ENCODE measurements around the gene LRRC23. TPM values are rescaled to one million over a fixed set of nuclear protein-coding genes. Genes with fewer than 3 reads are reported as not detected.
"Not testable (repeated sequence)": the region's sequence is repeated elsewhere in the genome, so short reads cannot be mapped to it uniquely, and the experiment has no call there.

LRRC23 gene
- total RNA-seq, 4 donors from 2014 or later = 4.3 to 15.8 (median 8.5) TPM

GRCh38 chr12:6866920-6867412, 37.7 kb upstream of the LRRC23 start:
- Histone ChIP-seq H3K36me3 (peaks cover 59% of the 10 kb centered on the region), H3K9me3 (no peaks in the 10 kb centered on the region), H3K4me3 (peak overlapping the region; percentile 97), H3K27ac (peak overlapping the region; percentile 94), H3K27me3 (no peaks in the 10 kb centered on the region), H3K4me1 (peaks cover 46% of the 10 kb centered on the region)
- peak; percentile 91 to 95 for DNase-seq (ENCODE audit: low spot score in 2 of 2)
- WGBS = 0% methylated on average over 6 of the region's 33 CpGs
- TF ChIP-seq POLR2A (IDR thresholded peaks at IDR 0.05) (no peak), CTCF (IDR thresholded peaks at IDR 0.05) (no peak), POLR2AphosphoS5 (IDR thresholded peaks at IDR 0.05) (no peak), EP300 (IDR thresholded peaks at IDR 0.05) (no peak)

DNA sequence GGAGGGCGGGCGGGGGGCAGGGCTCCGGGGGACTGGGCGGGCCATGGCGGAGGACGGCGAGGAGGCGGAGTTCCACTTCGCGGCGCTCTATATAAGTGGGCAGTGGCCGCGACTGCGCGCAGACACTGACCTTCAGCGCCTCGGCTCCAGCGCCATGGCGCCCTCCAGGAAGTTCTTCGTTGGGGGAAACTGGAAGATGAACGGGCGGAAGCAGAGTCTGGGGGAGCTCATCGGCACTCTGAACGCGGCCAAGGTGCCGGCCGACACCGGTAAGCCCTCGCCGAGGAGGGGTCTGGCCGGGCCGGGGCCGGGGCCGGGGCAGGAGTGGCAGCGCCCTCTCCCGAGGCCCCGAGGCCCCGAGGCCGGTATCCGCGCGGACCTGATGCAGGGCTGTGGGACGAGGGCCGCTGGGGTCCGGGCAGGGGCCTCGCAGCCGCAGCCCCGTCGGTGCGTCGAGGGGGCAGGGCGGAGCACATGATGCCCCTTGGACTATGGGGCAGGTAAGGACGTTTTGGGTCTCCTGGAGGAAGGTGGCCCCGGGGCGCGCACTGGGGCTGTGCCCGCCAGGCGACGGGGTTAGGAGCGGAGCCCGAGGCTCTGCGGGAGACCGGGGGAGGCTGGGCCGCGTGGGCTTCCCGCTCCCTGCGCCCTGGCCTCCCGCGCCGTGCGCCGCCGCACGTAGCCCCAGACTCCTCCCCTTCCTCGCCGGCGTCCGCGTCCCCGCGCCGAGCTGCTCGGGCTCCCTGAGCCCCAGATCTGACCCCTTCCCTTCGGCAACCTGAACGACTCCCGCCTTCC, 37.0 kb upstream of the LRRC23 start, which contains the start of gene TPI1:
Gene TPI1 (plus strand): TSS at position 119 of the 798 bp plus-strand sequence. CDS start 36 bp downstream, at position 155.
- peaks cover 52% of the 10 kb centered on the region for H3K4me1 ChIP-seq
- no peak for DNase-seq (ENCODE audit: low spot score in 2 of 2)
- H3K9me3 ChIP-seq = no peaks in the 10 kb centered on the region
- peak; percentile 75 to 87 (median 81) for TF ChIP-seq POLR2AphosphoS5 (IDR thresholded peaks at IDR 0.05)
- no peak for TF ChIP-seq EP300 (IDR thresholded peaks at IDR 0.05)
- peak; percentile 83 to 95 for TF ChIP-seq POLR2A (IDR thresholded peaks at IDR 0.05)
- 0% methylated on average over 5 of the region's 86 CpGs for WGBS
- peaks cover 53% of the 10 kb centered on the region for H3K36me3 ChIP-seq
- no peaks in the 10 kb centered on the region for H3K27me3 ChIP-seq
- H3K27ac ChIP-seq = peak within 1 kb of the TSS; percentile 94
- H3K4me3 ChIP-seq = peak within 1 kb of the TSS; percentile 97

GRCh38 chr12:6868211-6869048, 36.2 kb upstream of the LRRC23 start:
- WGBS = 13% methylated on average over 17 of the region's 22 CpGs
- Histone ChIP-seq H3K9me3 (no peaks in the 10 kb centered on the region), H3K36me3 (peaks cover 45% of the 10 kb centered on the region), H3K27me3 (no peaks in the 10 kb centered on the region), H3K4me3 (peak overlapping the region; percentile 97), H3K27ac (peak overlapping the region; percentile 94), H3K4me1 (peaks cover 55% of the 10 kb centered on the region)
- no peak for TF ChIP-seq POLR2A (IDR thresholded peaks at IDR 0.05)
- TF ChIP-seq EP300 (IDR thresholded peaks at IDR 0.05) = no peak
- no peak for TF ChIP-seq POLR2AphosphoS5 (IDR thresholded peaks at IDR 0.05)
- no peak for TF ChIP-seq CTCF (IDR thresholded peaks at IDR 0.05)
- DNase-seq (ENCODE audit: low spot score in 2 of 2) = no peak

DNA sequence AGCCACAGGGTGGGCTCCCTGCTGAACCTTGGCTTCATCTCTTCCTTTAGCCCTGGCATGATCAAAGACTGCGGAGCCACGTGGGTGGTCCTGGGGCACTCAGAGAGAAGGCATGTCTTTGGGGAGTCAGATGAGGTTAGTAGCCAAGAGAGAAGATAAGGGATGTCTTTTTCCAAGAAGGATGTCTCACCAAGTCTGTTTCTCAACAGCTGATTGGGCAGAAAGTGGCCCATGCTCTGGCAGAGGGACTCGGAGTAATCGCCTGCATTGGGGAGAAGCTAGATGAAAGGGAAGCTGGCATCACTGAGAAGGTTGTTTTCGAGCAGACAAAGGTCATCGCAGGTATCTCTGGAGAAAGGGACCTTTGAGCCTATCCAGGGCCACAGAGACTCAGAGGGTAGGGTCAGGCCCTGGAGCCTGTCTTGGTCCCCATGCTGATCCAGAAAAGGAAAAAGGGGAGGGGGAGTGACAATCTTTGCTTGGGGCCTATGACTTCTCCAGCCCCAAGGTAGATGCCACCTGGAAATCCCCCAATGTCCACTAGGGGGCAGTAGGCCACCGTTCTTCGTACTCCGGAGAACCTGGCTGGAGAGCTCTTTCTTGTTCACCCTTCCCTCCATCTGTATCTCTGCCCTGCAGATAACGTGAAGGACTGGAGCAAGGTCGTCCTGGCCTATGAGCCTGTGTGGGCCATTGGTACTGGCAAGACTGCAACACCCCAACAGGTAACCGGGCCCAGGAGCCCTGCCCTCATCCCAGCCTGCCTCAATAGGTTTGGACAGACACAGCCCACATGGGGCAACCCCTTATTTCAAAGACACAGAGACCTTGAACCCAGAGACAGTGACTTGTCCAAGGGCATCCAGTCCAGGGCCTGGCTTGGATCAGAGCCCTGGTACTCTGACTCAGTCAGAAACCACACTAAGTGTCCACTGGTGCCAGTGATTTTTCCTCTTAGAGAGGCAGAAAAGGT, 35.3 kb upstream of the LRRC23 start:
- 29% methylated on average over 10 of the region's 12 CpGs for WGBS
- peak overlapping the region; percentile 97 for H3K4me3 ChIP-seq
- H3K27ac ChIP-seq = no peak overlapping the region
- TF ChIP-seq POLR2A (IDR thresholded peaks at IDR 0.05) (no peak), CTCF (IDR thresholded peaks at IDR 0.05) (peak; percentile 82 to 89)
- H3K9me3 ChIP-seq = no peaks in the 10 kb centered on the region
- peaks cover 36% of the 10 kb centered on the region for H3K36me3 ChIP-seq
- peaks cover 64% of the 10 kb centered on the region for H3K4me1 ChIP-seq
- no peaks in the 10 kb centered on the region for H3K27me3 ChIP-seq
- DNase-seq (ENCODE audit: low spot score in 2 of 2) = peak in 1 of 2 donors; percentile 89

GRCh38 chr12:6870304-6870703, 34.3 kb upstream of the LRRC23 start:
- not testable (repeated sequence) for DNase-seq (ENCODE audit: low spot score in 2 of 2); H3K27ac ChIP-seq; H3K27me3 ChIP-seq; H3K9me3 ChIP-seq; H3K4me3 ChIP-seq
- WGBS = 43% methylated on average over 4 of the region's 4 CpGs
- Histone ChIP-seq H3K4me1 (peaks cover 69% of the 10 kb centered on the region), H3K36me3 (peaks cover 26% of the 10 kb centered on the region)

Data from suprapubic skin (tissue), 4 donors.